Measurements from ENCODE around the gene EFS. TPM values are rescaled to one million over a fixed set of nuclear protein-coding genes. Genes with fewer than 3 reads are reported as not detected.
"Not testable (repeated sequence)": the region's sequence is repeated elsewhere in the genome, so short reads cannot be mapped to it uniquely, and the experiment has no call there.

The EFS gene
- total RNA-seq, 1 donor from 2014 or later: not detected

- H3K9me3 Mint-ChIP-seq: no peaks in the 10 kb centered on the region
- H3K4me1 Mint-ChIP-seq (ENCODE audit: low read depth): no peaks in the 10 kb centered on the region
- H3K36me3 Mint-ChIP-seq (ENCODE audit: low read depth): no peaks in the 10 kb centered on the region
- DNase-seq (ENCODE audit: low spot score): no peak
- H3K4me3 Mint-ChIP-seq (ENCODE audit: low read depth): no peak overlapping the region
- no peak overlapping the region for H3K27ac Mint-ChIP-seq
- H3K27me3 Mint-ChIP-seq (ENCODE audit: low read depth): no peaks in the 10 kb centered on the region
- intact Hi-C loops (cut with micrococcal nuclease): no loop called here
These were observed 39.4 kb upstream of the EFS start for GRCh38 chr14:23404331-23404900.

GRCh38 chr14:23403908-23404307, 38.9 kb upstream of the EFS start:
- no peak overlapping the region for H3K27ac Mint-ChIP-seq
- no peaks in the 10 kb centered on the region for H3K36me3 Mint-ChIP-seq (ENCODE audit: low read depth)
- DNase-seq (ENCODE audit: low spot score): no peak
- H3K27me3 Mint-ChIP-seq (ENCODE audit: low read depth): no peaks in the 10 kb centered on the region
- H3K4me1 Mint-ChIP-seq (ENCODE audit: low read depth): no peaks in the 10 kb centered on the region
- intact Hi-C loops (cut with micrococcal nuclease): no loop called here
- H3K9me3 Mint-ChIP-seq: no peaks in the 10 kb centered on the region
- H3K4me3 Mint-ChIP-seq (ENCODE audit: low read depth): no peak overlapping the region

- no peaks in the 10 kb centered on the region for H3K9me3 Mint-ChIP-seq
- intact Hi-C loops (cut with micrococcal nuclease): no loop called here
- no peaks in the 10 kb centered on the region for H3K4me1 Mint-ChIP-seq (ENCODE audit: low read depth)
- no peak for DNase-seq (ENCODE audit: low spot score)
- H3K4me3 Mint-ChIP-seq (ENCODE audit: low read depth): no peak overlapping the region
- H3K36me3 Mint-ChIP-seq (ENCODE audit: low read depth): no peaks in the 10 kb centered on the region
- H3K27ac Mint-ChIP-seq: no peak overlapping the region
- no peaks in the 10 kb centered on the region for H3K27me3 Mint-ChIP-seq (ENCODE audit: low read depth)
These were observed 38.1 kb upstream of the EFS start for GRCh38 chr14:23403139-23403438.

GRCh38 chr14:23402296-23403138, 37.5 kb upstream of the EFS start:
- no peak overlapping the region for H3K4me3 Mint-ChIP-seq (ENCODE audit: low read depth)
- intact Hi-C loops (cut with micrococcal nuclease): no loop called here
- no peaks in the 10 kb centered on the region for H3K27me3 Mint-ChIP-seq (ENCODE audit: low read depth)
- no peaks in the 10 kb centered on the region for H3K9me3 Mint-ChIP-seq
- H3K36me3 Mint-ChIP-seq (ENCODE audit: low read depth): no peaks in the 10 kb centered on the region
- H3K4me1 Mint-ChIP-seq (ENCODE audit: low read depth): no peaks in the 10 kb centered on the region
- no peak for DNase-seq (ENCODE audit: low spot score)
- no peak overlapping the region for H3K27ac Mint-ChIP-seq

- H3K4me1 Mint-ChIP-seq (ENCODE audit: low read depth): no peaks in the 10 kb centered on the region
These were observed 36.3 kb upstream of the EFS start for GRCh38 chr14:23401291-23401690.

GRCh38 chr14:23400496-23401149, 35.7 kb upstream of the EFS start:
- H3K36me3 Mint-ChIP-seq (ENCODE audit: low read depth); H3K27ac Mint-ChIP-seq; H3K27me3 Mint-ChIP-seq (ENCODE audit: low read depth); H3K4me1 Mint-ChIP-seq (ENCODE audit: low read depth); intact Hi-C loops (cut with micrococcal nuclease); H3K4me3 Mint-ChIP-seq (ENCODE audit: low read depth); DNase-seq (ENCODE audit: low spot score); H3K9me3 Mint-ChIP-seq: not testable (repeated sequence)

More at GRCh38 chr14:23401291-23401690, 36.3 kb upstream of the EFS start:
- Mint-ChIP-seq H3K27me3 (ENCODE audit: low read depth) (no peaks in the 10 kb centered on the region), H3K27ac (no peak overlapping the region), H3K4me3 (ENCODE audit: low read depth) (no peak overlapping the region), H3K9me3 (no peaks in the 10 kb centered on the region), H3K36me3 (ENCODE audit: low read depth) (no peaks in the 10 kb centered on the region)
- DNase-seq (ENCODE audit: low spot score): no peak
- intact Hi-C loops (cut with micrococcal nuclease): no loop called here

GRCh38 chr14:23399591-23399990, 34.6 kb upstream of the EFS start:
- Mint-ChIP-seq H3K4me3 (ENCODE audit: low read depth) (no peak overlapping the region), H3K27me3 (ENCODE audit: low read depth) (no peaks in the 10 kb centered on the region), H3K36me3 (ENCODE audit: low read depth) (no peaks in the 10 kb centered on the region), H3K4me1 (ENCODE audit: low read depth) (no peaks in the 10 kb centered on the region), H3K9me3 (no peaks in the 10 kb centered on the region), H3K27ac (no peak overlapping the region)
- intact Hi-C loops (cut with micrococcal nuclease): no loop called here
- no peak for DNase-seq (ENCODE audit: low spot score)

- H3K36me3 Mint-ChIP-seq (ENCODE audit: low read depth): no peaks in the 10 kb centered on the region
- H3K9me3 Mint-ChIP-seq: no peaks in the 10 kb centered on the region
- no peak overlapping the region for H3K4me3 Mint-ChIP-seq (ENCODE audit: low read depth)
- no peaks in the 10 kb centered on the region for H3K4me1 Mint-ChIP-seq (ENCODE audit: low read depth)
- H3K27ac Mint-ChIP-seq: no peak overlapping the region
- DNase-seq (ENCODE audit: low spot score): no peak
- H3K27me3 Mint-ChIP-seq (ENCODE audit: low read depth): no peaks in the 10 kb centered on the region
- intact Hi-C loops (cut with micrococcal nuclease): no loop called here
These were observed 34.2 kb upstream of the EFS start for GRCh38 chr14:23399136-23399535.

GRCh38 chr14:23398348-23398747, 33.4 kb upstream of the EFS start:
- DNase-seq (ENCODE audit: low spot score): no peak
- Mint-ChIP-seq H3K4me3 (ENCODE audit: low read depth) (no peak overlapping the region), H3K9me3 (no peaks in the 10 kb centered on the region), H3K27me3 (ENCODE audit: low read depth) (no peaks in the 10 kb centered on the region), H3K4me1 (ENCODE audit: low read depth) (no peaks in the 10 kb centered on the region), H3K27ac (no peak overlapping the region), H3K36me3 (ENCODE audit: low read depth) (no peaks in the 10 kb centered on the region)
- intact Hi-C loops (cut with micrococcal nuclease): no loop called here

GRCh38 chr14:23396781-23397407, 31.9 kb upstream of the EFS start:
- Mint-ChIP-seq H3K36me3 (ENCODE audit: low read depth) (no peaks in the 10 kb centered on the region), H3K9me3 (no peaks in the 10 kb centered on the region), H3K4me1 (ENCODE audit: low read depth) (no peaks in the 10 kb centered on the region), H3K4me3 (ENCODE audit: low read depth) (no peak overlapping the region), H3K27ac (no peak overlapping the region), H3K27me3 (ENCODE audit: low read depth) (peaks cover 2% of the 10 kb centered on the region)
- intact Hi-C loops (cut with micrococcal nuclease): no loop called here
- no peak for DNase-seq (ENCODE audit: low spot score)

- H3K27ac Mint-ChIP-seq: no peak overlapping the region
- no peaks in the 10 kb centered on the region for H3K9me3 Mint-ChIP-seq
- H3K27me3 Mint-ChIP-seq (ENCODE audit: low read depth): peaks cover 2% of the 10 kb centered on the region
- no peak overlapping the region for H3K4me3 Mint-ChIP-seq (ENCODE audit: low read depth)
- H3K4me1 Mint-ChIP-seq (ENCODE audit: low read depth): no peaks in the 10 kb centered on the region
- intact Hi-C loops (cut with micrococcal nuclease): no loop called here
- no peaks in the 10 kb centered on the region for H3K36me3 Mint-ChIP-seq (ENCODE audit: low read depth)
- no peak for DNase-seq (ENCODE audit: low spot score)
These were observed 31.2 kb upstream of the EFS start for GRCh38 chr14:23396126-23396525.

GRCh38 chr14:23392613-23393012, 27.6 kb upstream of the EFS start:
- Mint-ChIP-seq H3K27me3 (ENCODE audit: low read depth) (peaks cover 2% of the 10 kb centered on the region), H3K4me1 (ENCODE audit: low read depth) (no peaks in the 10 kb centered on the region), H3K27ac (no peak overlapping the region), H3K9me3 (no peaks in the 10 kb centered on the region), H3K36me3 (ENCODE audit: low read depth) (no peaks in the 10 kb centered on the region), H3K4me3 (ENCODE audit: low read depth) (no peak overlapping the region)
- no peak for DNase-seq (ENCODE audit: low spot score)
- intact Hi-C loops (cut with micrococcal nuclease): no loop called here

- H3K4me1 Mint-ChIP-seq (ENCODE audit: low read depth); H3K9me3 Mint-ChIP-seq; H3K27ac Mint-ChIP-seq; H3K27me3 Mint-ChIP-seq (ENCODE audit: low read depth); H3K36me3 Mint-ChIP-seq (ENCODE audit: low read depth); H3K4me3 Mint-ChIP-seq (ENCODE audit: low read depth); intact Hi-C loops (cut with micrococcal nuclease); DNase-seq (ENCODE audit: low spot score): not testable (repeated sequence)
These were observed 24.9 kb upstream of the EFS start for GRCh38 chr14:23389871-23390270.

Measured in activated T-helper 2 cell treated with anti-CD3 and anti-CD28 coated beads, Interferon-gamma antibody, Interleukin-2, Interleukin-4, amounts not matched to agents 10 μg/mL and 5 μg/mL and 100 μg/mL, durations not matched to agents 14 hours and 24 hours and 36 hours (primary cell).